ENCODE measurements around the gene MRGPRD. TPM values are rescaled to one million over a fixed set of nuclear protein-coding genes. Genes with fewer than 3 reads are reported as not detected.

The MRGPRD gene
- total RNA-seq, 1 donor = not detected

- Histone ChIP-seq H3K4me1 (ENCODE audit: insufficient read depth, low read length) (peaks cover 59% of the 10 kb centered on the region), H3K9me3 (ENCODE audit: low read depth, low read length) (no peaks in the 10 kb centered on the region), H3K36me3 (ENCODE audit: insufficient read depth, low read length) (peaks cover 3% of the 10 kb centered on the region), H2AFZ (ENCODE audit: low read length) (no peak overlapping the region), H3K79me2 (ENCODE audit: insufficient read depth, low read length) (peaks cover 13% of the 10 kb centered on the region), H4K20me1 (ENCODE audit: insufficient read depth, low read length) (no peaks in the 10 kb centered on the region), H3K4me2 (ENCODE audit: insufficient read depth, low read length) (peak overlapping the region; percentile 44), H3K27me3 (ENCODE audit: insufficient read depth, low read length) (no peaks in the 10 kb centered on the region), H3K27ac (ENCODE audit: low read depth, low read length) (peak overlapping the region; percentile 85), H3K4me3 (ENCODE audit: insufficient read depth, low read length) (peak overlapping the region; percentile 25)
- peak; percentile 100 for DNase-seq (ENCODE audit: insufficient read length, low spot score, missing footprints)
- TF ChIP-seq CTCF (IDR thresholded peaks at IDR 0.05; ENCODE audit: extremely low read depth, low read depth, low read length) = no peak
These were observed 28.1 kb upstream of the MRGPRD start for GRCh38 chr11:69008737-69009440.

- Histone ChIP-seq H3K27ac (ENCODE audit: low read depth, low read length) (peak overlapping the region; percentile 85), H3K4me1 (ENCODE audit: insufficient read depth, low read length) (peaks cover 52% of the 10 kb centered on the region)
These were observed 27.2 kb upstream of the MRGPRD start for GRCh38 chr11:69007975-69008381.

GRCh38 chr11:69006816-69007215 is 26.0 kb upstream of the MRGPRD start:
- peaks cover 3% of the 10 kb centered on the region for H3K36me3 ChIP-seq (ENCODE audit: insufficient read depth, low read length)
- no peaks in the 10 kb centered on the region for H3K27me3 ChIP-seq (ENCODE audit: insufficient read depth, low read length)
- H3K4me1 ChIP-seq (ENCODE audit: insufficient read depth, low read length) = peaks cover 40% of the 10 kb centered on the region
- no peak for TF ChIP-seq CTCF (IDR thresholded peaks at IDR 0.05; ENCODE audit: extremely low read depth, low read depth, low read length)
- H3K4me3 ChIP-seq (ENCODE audit: insufficient read depth, low read length) = no peak overlapping the region
- no peaks in the 10 kb centered on the region for H4K20me1 ChIP-seq (ENCODE audit: insufficient read depth, low read length)
- no peaks in the 10 kb centered on the region for H3K9me3 ChIP-seq (ENCODE audit: low read depth, low read length)
- no peak overlapping the region for H3K27ac ChIP-seq (ENCODE audit: low read depth, low read length)
- peak; percentile 55 for DNase-seq (ENCODE audit: insufficient read length, low spot score, missing footprints)
- peaks cover 10% of the 10 kb centered on the region for H3K79me2 ChIP-seq (ENCODE audit: insufficient read depth, low read length)
- H2AFZ ChIP-seq (ENCODE audit: low read length) = no peak overlapping the region
- H3K4me2 ChIP-seq (ENCODE audit: insufficient read depth, low read length) = no peak overlapping the region

More at GRCh38 chr11:69007975-69008381, 27.2 kb upstream of the MRGPRD start:
- Histone ChIP-seq H3K27me3 (ENCODE audit: insufficient read depth, low read length) (no peaks in the 10 kb centered on the region), H2AFZ (ENCODE audit: low read length) (no peak overlapping the region), H3K79me2 (ENCODE audit: insufficient read depth, low read length) (peaks cover 13% of the 10 kb centered on the region), H3K36me3 (ENCODE audit: insufficient read depth, low read length) (peaks cover 3% of the 10 kb centered on the region), H4K20me1 (ENCODE audit: insufficient read depth, low read length) (no peaks in the 10 kb centered on the region), H3K4me2 (ENCODE audit: insufficient read depth, low read length) (peak overlapping the region; percentile 1), H3K9me3 (ENCODE audit: low read depth, low read length) (no peaks in the 10 kb centered on the region), H3K4me3 (ENCODE audit: insufficient read depth, low read length) (no peak overlapping the region)
- TF ChIP-seq CTCF (IDR thresholded peaks at IDR 0.05; ENCODE audit: extremely low read depth, low read depth, low read length) = no peak
- peak; percentile 95 for DNase-seq (ENCODE audit: insufficient read length, low spot score, missing footprints)

- DNase-seq (ENCODE audit: insufficient read length, low spot score, missing footprints) = peak; percentile 49
- peaks cover 6% of the 10 kb centered on the region for H3K79me2 ChIP-seq (ENCODE audit: insufficient read depth, low read length)
- H3K27ac ChIP-seq (ENCODE audit: low read depth, low read length) = no peak overlapping the region
- H2AFZ ChIP-seq (ENCODE audit: low read length) = no peak overlapping the region
- H3K9me3 ChIP-seq (ENCODE audit: low read depth, low read length) = no peaks in the 10 kb centered on the region
- H3K4me3 ChIP-seq (ENCODE audit: insufficient read depth, low read length) = no peak overlapping the region
- peaks cover 38% of the 10 kb centered on the region for H3K4me1 ChIP-seq (ENCODE audit: insufficient read depth, low read length)
- no peak for TF ChIP-seq CTCF (IDR thresholded peaks at IDR 0.05; ENCODE audit: extremely low read depth, low read depth, low read length)
- H3K27me3 ChIP-seq (ENCODE audit: insufficient read depth, low read length) = no peaks in the 10 kb centered on the region
- H3K4me2 ChIP-seq (ENCODE audit: insufficient read depth, low read length) = no peak overlapping the region
- H4K20me1 ChIP-seq (ENCODE audit: insufficient read depth, low read length) = no peaks in the 10 kb centered on the region
- peaks cover 3% of the 10 kb centered on the region for H3K36me3 ChIP-seq (ENCODE audit: insufficient read depth, low read length)
These were observed 25.0 kb upstream of the MRGPRD start for GRCh38 chr11:69005631-69006368.
